HG02938 (cell line): Measurements from ENCODE around the gene ZNF333.
"Not testable (repeated sequence)": the region's sequence is repeated elsewhere in the genome, so short reads cannot be mapped to it uniquely, and the experiment has no call there.

Experiments
- ATAC-seq: cut with Tn5 transposase; IDR thresholded peaks from one replicate; pipeline ENCODE4 v1.9.1; 2021; ENCODE audit warnings: mild to moderate bottlenecking, moderate library complexity; ENCODE audit not compliant: unreplicated experiment

The ZNF333 gene

GRCh38 chr19:14767466-14767971 lies 77.7 kb downstream of the ZNF333 start:
- ATAC-seq, result no peak

DNA sequence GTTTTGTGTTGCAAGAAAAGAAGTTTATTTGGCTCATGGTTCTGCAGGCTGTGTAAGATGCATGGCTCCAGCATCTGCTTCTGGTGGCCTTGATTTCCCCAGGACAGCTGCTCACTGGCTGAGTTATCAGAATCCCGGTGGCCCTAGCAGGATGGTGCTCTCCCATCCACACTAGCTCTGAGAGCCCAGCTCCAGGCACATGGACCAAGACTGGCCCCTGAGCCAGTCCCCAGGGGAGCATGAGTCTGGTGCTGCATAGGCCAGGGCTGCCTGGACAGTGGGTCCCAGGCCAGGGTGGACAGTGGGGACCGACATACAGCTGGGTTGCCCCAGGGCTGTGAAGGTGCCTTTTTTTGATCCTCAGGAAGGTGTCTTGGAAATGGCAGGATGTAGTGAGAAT lies 78.2 kb downstream of the ZNF333 start:
- ATAC-seq, result no peak

- no peak for ATAC-seq
Measured at GRCh38 chr19:14769201-14769600, 79.4 kb downstream of the ZNF333 start.

DNA sequence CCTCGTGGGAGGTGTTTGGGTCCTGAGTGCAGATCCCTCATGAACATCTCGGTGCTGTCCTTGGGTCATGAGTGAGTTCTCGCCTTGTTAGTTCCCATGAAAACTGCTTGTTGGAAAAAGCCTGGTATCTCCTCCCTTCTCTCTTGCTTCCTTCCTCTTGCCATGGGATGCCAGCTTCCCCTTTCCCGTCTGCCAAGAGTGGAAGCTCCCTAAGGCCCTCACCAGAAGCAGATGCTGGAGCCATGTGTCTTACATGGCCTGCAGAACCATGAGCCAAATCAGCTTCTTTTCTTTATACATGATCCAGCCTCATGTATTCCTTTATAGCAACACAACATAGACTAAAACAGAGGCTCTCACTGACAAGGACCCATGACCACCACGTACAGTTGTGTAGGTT lies 80.3 kb downstream of the ZNF333 start:
- no peak for ATAC-seq

GRCh38 chr19:14770944-14771839 lies 81.3 kb downstream of the ZNF333 start:
- ATAC-seq, result no peak

GRCh38 chr19:14772467-14772866 lies 82.6 kb downstream of the ZNF333 start:
- ATAC-seq, result no peak

GRCh38 chr19:14772995-14773394 lies 83.1 kb downstream of the ZNF333 start:
- ATAC-seq, result no peak

GRCh38 chr19:14773722-14774121 lies 83.9 kb downstream of the ZNF333 start:
- ATAC-seq, result not testable (repeated sequence)

DNA sequence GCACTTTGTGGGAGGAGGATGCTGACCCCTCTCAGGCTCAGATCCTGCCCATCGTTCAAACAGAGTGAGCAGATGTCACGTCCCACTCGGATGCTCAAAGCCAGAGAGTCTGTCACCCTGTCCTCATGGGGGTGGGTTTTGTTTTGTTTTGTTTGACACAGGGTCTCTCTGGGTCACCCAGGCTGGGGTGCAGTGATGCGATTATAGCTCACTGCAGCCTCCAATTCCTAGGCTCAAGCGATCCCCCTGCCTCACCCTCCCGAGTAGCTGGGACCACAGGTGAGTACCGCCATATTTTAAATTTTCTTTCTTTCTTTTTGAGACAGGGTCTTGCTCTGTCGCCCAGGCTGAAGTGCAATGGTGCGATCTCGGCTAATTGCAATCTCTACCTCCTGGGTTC lies 84.5 kb downstream of the ZNF333 start:
- ATAC-seq, result no peak

DNA sequence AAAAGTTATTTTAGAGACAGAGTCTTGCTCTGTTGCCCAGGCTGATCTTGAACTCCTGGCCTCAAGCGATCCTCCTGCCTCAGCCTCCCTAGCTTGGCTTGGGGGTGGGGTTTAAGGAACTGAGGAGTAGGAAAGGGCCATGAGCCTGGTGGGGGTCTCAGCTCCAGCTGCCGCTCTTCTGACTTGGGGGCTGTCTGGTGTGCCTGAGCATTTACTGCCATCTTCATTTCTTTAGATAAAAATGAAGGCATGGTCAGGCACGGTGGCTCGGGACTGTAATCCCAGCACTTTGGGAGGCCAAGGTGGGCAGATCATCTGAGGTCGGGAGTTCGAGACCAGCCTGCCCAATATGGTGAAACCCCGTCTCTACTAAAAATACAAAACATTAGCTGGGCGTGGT lies 85.5 kb downstream of the ZNF333 start:
- ATAC-seq, result not testable (repeated sequence)

DNA sequence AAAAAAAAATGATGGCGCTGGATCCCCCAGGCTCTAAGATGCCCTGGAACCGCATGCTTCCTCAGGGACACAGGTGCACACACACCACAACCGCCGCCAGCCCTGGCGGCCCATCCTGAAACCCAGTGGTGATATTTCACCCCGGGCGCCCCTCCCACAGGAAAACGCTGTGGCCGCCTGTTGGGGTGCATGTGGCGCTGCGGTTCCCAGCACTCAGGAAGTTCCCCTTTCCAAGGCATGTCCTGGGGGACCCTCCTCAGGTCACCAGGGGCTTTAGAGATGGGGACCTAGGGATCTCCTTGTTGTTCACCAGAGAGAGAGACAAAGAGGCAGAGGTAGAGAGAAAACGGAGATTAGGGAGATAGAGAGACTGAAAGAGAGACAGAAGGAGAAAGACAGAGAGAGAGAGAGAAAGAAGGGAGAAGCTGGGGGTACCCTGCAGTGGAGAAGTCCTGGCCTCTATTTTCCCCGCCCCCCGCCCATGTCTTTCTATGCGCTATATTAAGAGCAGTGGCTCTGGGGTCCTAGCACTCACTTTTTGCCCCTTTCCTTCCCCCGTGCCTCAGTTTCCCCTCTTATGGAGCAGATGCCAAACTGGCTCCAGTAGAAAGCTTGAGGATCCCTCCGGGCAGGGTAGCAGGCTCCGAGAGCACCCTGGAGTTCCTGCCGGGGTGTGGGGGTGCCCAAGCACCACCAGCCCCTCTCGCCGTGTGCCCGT lies 86.2 kb downstream of the ZNF333 start:
- ATAC-seq, result no peak

DNA sequence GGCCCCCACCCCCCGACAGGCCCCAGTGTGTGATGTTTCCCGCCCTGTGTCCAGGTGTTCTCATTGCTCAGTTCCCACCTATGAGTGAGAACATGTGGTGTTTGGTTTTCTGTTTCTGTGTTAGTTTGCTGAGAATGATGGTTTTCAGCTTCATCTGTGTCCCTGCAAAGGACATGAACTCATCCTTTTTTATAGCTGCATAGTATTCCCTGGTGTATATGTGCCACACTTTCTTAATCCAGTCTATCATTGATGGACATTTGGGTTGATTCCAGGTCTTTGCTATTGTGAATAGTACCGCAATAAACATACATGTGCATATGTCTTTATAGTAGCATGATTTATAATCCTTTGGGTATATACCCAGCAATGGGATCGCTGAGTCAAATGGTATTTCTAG lies 87.8 kb downstream of the ZNF333 start:
- not testable (repeated sequence) for ATAC-seq

- ATAC-seq, result not testable (repeated sequence)
Measured at GRCh38 chr19:14778110-14778845, 88.4 kb downstream of the ZNF333 start, which contains the start of gene ADGRE2. Gene ADGRE2 (minus strand): TSS chr19:14778560. CDS start chr19:14776756, 1,804 bp downstream.

- ATAC-seq, result no peak
Measured at GRCh38 chr19:14779151-14779550, 89.3 kb downstream of the ZNF333 start.

DNA sequence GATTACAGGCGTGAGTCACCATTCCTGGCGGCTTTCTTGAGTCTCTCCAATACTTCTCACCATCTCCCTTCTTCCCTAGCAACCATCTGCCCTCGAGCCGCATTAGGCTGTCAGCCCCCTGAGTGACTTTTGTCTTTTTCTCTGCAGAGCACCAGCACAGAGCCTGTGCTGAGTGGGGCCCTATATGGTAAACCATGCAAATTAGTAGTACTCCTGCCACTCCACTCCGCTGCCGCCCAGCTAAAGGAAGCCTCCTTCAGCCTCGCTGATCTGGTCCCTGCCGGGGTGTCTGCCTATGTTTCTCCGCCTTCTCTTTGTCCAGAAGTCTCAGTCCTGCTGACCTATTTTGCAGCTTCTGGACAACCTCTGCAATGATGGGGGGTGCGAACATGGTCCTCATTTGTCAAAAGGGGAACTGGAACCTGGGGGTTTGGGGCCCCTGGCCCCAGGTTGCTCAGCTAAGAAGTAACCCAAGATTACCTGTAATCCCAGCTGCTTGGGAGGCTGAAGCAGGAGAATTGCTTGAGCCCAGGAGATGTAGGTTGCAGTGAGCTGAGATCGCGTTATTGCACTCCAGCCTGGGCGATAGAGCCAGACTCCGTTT lies 90.9 kb downstream of the ZNF333 start:
- ATAC-seq, result not testable (repeated sequence)

- ATAC-seq, result not testable (repeated sequence)
Measured at GRCh38 chr19:14781713-14782536, 92.1 kb downstream of the ZNF333 start.

DNA sequence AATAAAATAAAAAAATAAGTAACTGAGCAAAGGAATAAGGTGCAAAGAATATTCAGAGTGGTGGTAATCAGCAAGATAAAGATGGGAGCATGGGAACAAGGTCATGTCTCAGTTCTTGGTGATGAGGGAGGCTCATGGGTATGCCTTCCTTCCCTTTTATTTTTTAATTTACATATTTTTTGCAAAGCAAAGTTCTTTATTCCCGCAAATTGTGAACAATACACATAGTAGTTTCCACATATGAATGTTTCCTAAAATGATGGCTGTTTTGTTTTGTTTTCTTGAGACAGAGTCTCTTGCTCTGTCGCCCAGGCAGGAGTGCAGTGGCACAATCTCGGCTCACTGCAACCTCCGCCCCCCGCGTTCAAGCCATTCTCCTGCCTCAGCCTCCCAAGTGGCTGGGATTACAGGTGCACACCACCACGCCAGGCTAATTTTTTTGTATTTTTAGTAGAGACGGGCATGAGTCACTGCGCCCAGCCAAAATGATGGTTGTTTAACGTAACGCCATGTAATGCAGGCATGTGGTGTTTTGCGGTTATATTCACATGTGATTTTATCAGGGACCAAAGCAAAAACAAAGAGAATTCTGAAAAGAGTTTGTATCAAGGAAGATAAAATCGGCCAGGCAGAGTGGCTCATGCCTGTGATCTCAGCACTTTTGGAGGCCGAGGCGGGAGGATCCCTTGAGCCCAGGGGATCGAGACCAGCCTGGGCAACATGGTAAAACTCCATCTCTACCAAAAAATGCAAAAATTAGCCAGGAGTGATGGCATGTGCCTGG lies 93.0 kb downstream of the ZNF333 start:
- no peak for ATAC-seq
